Thyroid gland (tissue), 4 donors: ENCODE results near the gene RNF128.

Source experiments
- POLR2A ChIP-seq, 2 donors: fragments of 450-650 bp; IDR thresholded peaks; one replicate each; pipeline ENCODE4 v1.6.1; 2017; ENCODE audit warnings: antibody characterized with exemption in 2 of 2, mild to moderate bottlenecking in 2 of 2, moderate library complexity in 1 of 2
- TF ChIP-seq, protein P1 (sequence below), 6 experiments: fragments of 200-600 bp in 3 of 6; fragments of 450-650 bp in 3 of 6; sonication (generic) in 3 of 6; IDR thresholded peaks; one replicate each; pipeline ENCODE4 v1.5.1; 2016 to 2019; ENCODE audit warnings: antibody characterized with exemption in 6 of 6, mild to moderate bottlenecking in 2 of 6, inconsistent platforms in 1 of 6, moderate library complexity in 1 of 6

DNA sequence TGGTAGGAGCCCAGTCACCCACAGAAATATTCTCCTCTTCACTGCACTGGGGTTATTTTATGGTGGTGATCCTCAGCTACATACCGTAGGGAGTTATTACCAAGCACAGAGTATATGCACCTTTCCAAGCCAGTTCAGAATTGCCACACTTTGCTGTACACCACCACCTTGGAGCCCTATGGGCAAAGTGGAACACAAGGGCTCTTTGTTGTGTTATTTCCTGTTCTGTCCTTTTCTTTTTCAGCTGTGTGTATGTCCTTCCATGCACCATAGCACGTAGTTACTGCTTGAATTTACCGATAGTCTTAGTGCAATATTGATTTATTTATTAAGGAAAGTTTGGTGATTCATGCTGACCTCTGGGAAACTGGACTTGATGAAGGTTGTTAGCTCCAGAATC lies 8.3 kb downstream of the RNF128 start:
- TF ChIP-seq, protein P1, sequence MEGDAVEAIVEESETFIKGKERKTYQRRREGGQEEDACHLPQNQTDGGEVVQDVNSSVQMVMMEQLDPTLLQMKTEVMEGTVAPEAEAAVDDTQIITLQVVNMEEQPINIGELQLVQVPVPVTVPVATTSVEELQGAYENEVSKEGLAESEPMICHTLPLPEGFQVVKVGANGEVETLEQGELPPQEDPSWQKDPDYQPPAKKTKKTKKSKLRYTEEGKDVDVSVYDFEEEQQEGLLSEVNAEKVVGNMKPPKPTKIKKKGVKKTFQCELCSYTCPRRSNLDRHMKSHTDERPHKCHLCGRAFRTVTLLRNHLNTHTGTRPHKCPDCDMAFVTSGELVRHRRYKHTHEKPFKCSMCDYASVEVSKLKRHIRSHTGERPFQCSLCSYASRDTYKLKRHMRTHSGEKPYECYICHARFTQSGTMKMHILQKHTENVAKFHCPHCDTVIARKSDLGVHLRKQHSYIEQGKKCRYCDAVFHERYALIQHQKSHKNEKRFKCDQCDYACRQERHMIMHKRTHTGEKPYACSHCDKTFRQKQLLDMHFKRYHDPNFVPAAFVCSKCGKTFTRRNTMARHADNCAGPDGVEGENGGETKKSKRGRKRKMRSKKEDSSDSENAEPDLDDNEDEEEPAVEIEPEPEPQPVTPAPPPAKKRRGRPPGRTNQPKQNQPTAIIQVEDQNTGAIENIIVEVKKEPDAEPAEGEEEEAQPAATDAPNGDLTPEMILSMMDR (IDR thresholded peaks at IDR 0.05) = no peak
- no peak for TF ChIP-seq POLR2A (IDR thresholded peaks at IDR 0.05)
